Pancreas (tissue), 10 donors: ENCODE data around the gene KIAA0930. TPM values are rescaled to one million over a fixed set of nuclear protein-coding genes. Genes with fewer than 3 reads are reported as not detected.

Experiments used
- ATAC-seq, 4 donors: fragments of 200-7000 bp; cut with Tn5 transposase; one replicate each; pipeline versions ENCODE4 v1.8.0 to v1.9.1; 2020; ENCODE audit warnings: mild to moderate bottlenecking in 4 of 4, moderate library complexity in 4 of 4
- DNase-seq, 6 donors: peaks; one replicate each; pipeline ENCODE4 v3.0.0-alpha.2; 2020
- FAIRE-seq: peaks from 2 replicates; lab custom pipeline; 2012; peaks lifted over from hg19 to GRCh38; lab: Jason Lieb, UNC
- H3K27ac ChIP-seq, 4 donors: fragments of 200-600 bp; sonication (generic); 1 replicate in 3 of 4; 2 replicates in 1 of 4; pipeline versions ENCODE4 v1.5.0 to v1.8.0; 2020
- H3K27me3 ChIP-seq, 4 donors: fragments of 200-600 bp; one replicate each; pipeline ENCODE4 v1.8.0; 2021
- H3K36me3 ChIP-seq, 3 donors: fragments of 200-600 bp; sonication (generic) in 1 of 3; one replicate each; pipeline versions ENCODE4 v1.5.0 to v1.8.0; 2020 to 2021
- H3K4me1 ChIP-seq, 3 donors: fragments of 200-600 bp; one replicate each; pipeline ENCODE4 v1.8.0; 2021
- H3K4me3 ChIP-seq, 4 donors: fragments of 200-600 bp; sonication (generic) in 2 of 4; one replicate each; pipeline versions ENCODE4 v1.5.0 to v1.8.0; 2020 to 2021
- H3K9me3 ChIP-seq, 4 donors: fragments of 200-600 bp; one replicate each; pipeline ENCODE4 v1.8.0; 2021
- CTCF ChIP-seq, 4 donors: fragments of 200-600 bp; sonication (generic) in 3 of 4; IDR thresholded peaks; one replicate each; pipeline versions ENCODE4 v1.5.0 to v1.8.0; 2021; ENCODE audit warnings: antibody characterized with exemption in 4 of 4
- WGBS, 2 donors: extraction: QIAGEN DNeasy Blood & Tissue Kit; methylation state at CpG; one replicate each; pipeline ENCODE4 v1.1.7; 2013; 5-methylcytosine and 5-hydroxymethylcytosine counted together
- intact Hi-C, 3 donors: fragments of 100-400 bp; cut with DNase I; formaldehyde crosslinking; loops; one replicate each; pipeline versions ENCODE4 v1.11.1 to v1.14.2; 2022
- polyA plus RNA-seq, 2 donors: library from polyadenylated mRNA; stranded (reverse); fragments of 200-250 nt; gene quantifications; one replicate each; pipeline ENCODE4 v1.2.3, GENCODE V29; 2013
- total RNA-seq, 6 donors: library from RNA; stranded (reverse); fragmentation: NEBNext Ultra II Directional in 4 of 6; extraction: Animal tissue kit (Norgen Biotek cat#: 25700) in 4 of 6; gene quantifications; one replicate each; pipeline versions ENCODE4 v1.2.1 to v1.2.4, GENCODE V29; 2021 to 2023
- donor health status: healthy with polysubstance abuse.
- donor health status: DM: no; HTN: no; CAD: no; lungs with moderate emphysema.
- donor health status: DM: no; HTN: no; CAD: no.
- donor health status: control.
- donor health status: control.
- donor health status: Bipolar disorder and iron deficiency.
- donor health status: DM: yes; HTN: yes; CAD: no.
- donor health status: DM: no; HTN: no; CAD: no.
- donor health status: DM: no; HTN: no; CAD: no.
- donor health status: DM: yes; HTN: yes; CAD: no.

KIAA0930 gene
- total and polyA plus RNA-seq, 8 donors, result 14.6 to 36.8 (median 20.0) TPM

GRCh38 chr22:45187891-45188290, 52.8 kb downstream of the KIAA0930 start:
- H3K36me3 ChIP-seq, result peaks cover 0 to 21% (median 0%) of the 10 kb centered on the region in 3 donors
- no peak for TF ChIP-seq CTCF (IDR thresholded peaks at IDR 0.05)
- no peaks in the 10 kb centered on the region for H3K27me3 ChIP-seq
- H3K9me3 ChIP-seq, result no peaks in the 10 kb centered on the region
- no peak overlapping the region for H3K27ac ChIP-seq
- 64 to 65% methylated on average over 4 of the region's 4 CpGs for WGBS, 2 donors
- DNase-seq (no peak), ATAC-seq (no peak), FAIRE-seq (no peak)
- no peak overlapping the region for H3K4me3 ChIP-seq
- intact Hi-C loops, result no loop called here
- H3K4me1 ChIP-seq, result no peaks in the 10 kb centered on the region

GRCh38 chr22:45185718-45186514, 54.8 kb downstream of the KIAA0930 start:
- intact Hi-C loops, result no loop called here
- TF ChIP-seq CTCF (IDR thresholded peaks at IDR 0.05), result no peak
- DNase-seq (no peak), FAIRE-seq (no peak), ATAC-seq (no peak)
- H3K4me3 ChIP-seq, result no peak overlapping the region
- no peaks in the 10 kb centered on the region for H3K4me1 ChIP-seq
- no peak overlapping the region for H3K27ac ChIP-seq
- H3K36me3 ChIP-seq, result peaks cover 0 to 35% (median 3%) of the 10 kb centered on the region in 3 donors
- no peaks in the 10 kb centered on the region for H3K27me3 ChIP-seq
- WGBS, 2 donors, result 88 to 90% methylated on average over 16 of the region's 16 CpGs
- H3K9me3 ChIP-seq, result no peaks in the 10 kb centered on the region

- no peak for FAIRE-seq
- intact Hi-C loops, result no loop called here
- no peaks in the 10 kb centered on the region for H3K9me3 ChIP-seq
- peaks cover 0 to 44% (median 3%) of the 10 kb centered on the region in 3 donors for H3K36me3 ChIP-seq
- H3K27ac ChIP-seq, result no peak overlapping the region
- no peak overlapping the region for H3K4me3 ChIP-seq
- 91 to 94% methylated on average over 13 of the region's 13 CpGs for WGBS, 2 donors
- H3K4me1 ChIP-seq, result no peaks in the 10 kb centered on the region
- DNase-seq, result no peak
- H3K27me3 ChIP-seq, result no peaks in the 10 kb centered on the region
- no peak for ATAC-seq
- no peak for TF ChIP-seq CTCF (IDR thresholded peaks at IDR 0.05)
Observed at GRCh38 chr22:45183974-45184373, 56.7 kb downstream of the KIAA0930 start.

- H3K27ac ChIP-seq, result no peak overlapping the region
- TF ChIP-seq CTCF (IDR thresholded peaks at IDR 0.05), result no peak
- WGBS, 2 donors, result 94 to 97% methylated on average over 2 of the region's 2 CpGs
Observed at GRCh38 chr22:45181766-45182165, 58.9 kb downstream of the KIAA0930 start.

GRCh38 chr22:45181240-45181639, 59.5 kb downstream of the KIAA0930 start:
- no peak overlapping the region for H3K27ac ChIP-seq
- intact Hi-C loops, result no loop called here
- DNase-seq, result no peak

More at GRCh38 chr22:45181766-45182165, 58.9 kb downstream of the KIAA0930 start:
- DNase-seq (no peak), FAIRE-seq (no peak), ATAC-seq (no peak)
- no peak overlapping the region for H3K4me3 ChIP-seq
- intact Hi-C loops, result no loop called here
- H3K4me1 ChIP-seq, result no peaks in the 10 kb centered on the region
- H3K36me3 ChIP-seq, result peaks cover 0 to 42% (median 3%) of the 10 kb centered on the region in 3 donors
- no peaks in the 10 kb centered on the region for H3K27me3 ChIP-seq
- no peaks in the 10 kb centered on the region for H3K9me3 ChIP-seq

More at GRCh38 chr22:45181240-45181639, 59.5 kb downstream of the KIAA0930 start:
- H3K4me3 ChIP-seq, result no peak overlapping the region
- WGBS, 2 donors, result 95 to 97% methylated on average over 4 of the region's 4 CpGs
- no peaks in the 10 kb centered on the region for H3K9me3 ChIP-seq
- no peaks in the 10 kb centered on the region for H3K4me1 ChIP-seq
- no peak for ATAC-seq
- TF ChIP-seq CTCF (IDR thresholded peaks at IDR 0.05), result no peak
- no peaks in the 10 kb centered on the region for H3K27me3 ChIP-seq
- peaks cover 0 to 48% (median 3%) of the 10 kb centered on the region in 3 donors for H3K36me3 ChIP-seq
- no peak for FAIRE-seq
